ENCODE measurements around the gene TEFM. TPM values are rescaled to one million over a fixed set of nuclear protein-coding genes. Genes with fewer than 3 reads are reported as not detected.
"Not testable (repeated sequence)": the region's sequence is repeated elsewhere in the genome, so short reads cannot be mapped to it uniquely, and the experiment has no call there.

Gene TEFM
- polyA plus RNA-seq, 3 donors: 18.1 to 28.0 (median 27.4) TPM

GRCh38 chr17:30924341-30924740 is 18.3 kb upstream of the TEFM start:
- DNase-seq: no peak

GRCh38 chr17:30922235-30923030 is 16.4 kb upstream of the TEFM start:
- no peak for DNase-seq

- no peak for DNase-seq
These were observed 15.6 kb upstream of the TEFM start, which contains the start of gene ADAP2 for GRCh38 chr17:30921544-30922196. ADAP2 (plus strand) TSS chr17:30921945; CDS start chr17:30922015, 70 bp downstream.

- DNase-seq: no peak
These were observed 14.9 kb upstream of the TEFM start for GRCh38 chr17:30920683-30921543.

- DNase-seq: no peak
These were observed 14.2 kb upstream of the TEFM start for GRCh38 chr17:30920282-30920681.

GRCh38 chr17:30917050-30917449 is 11.0 kb upstream of the TEFM start:
- DNase-seq: no peak

GRCh38 chr17:30915833-30916611 is 10.0 kb upstream of the TEFM start:
- no peak for DNase-seq

GRCh38 chr17:30913955-30914354 is 7.9 kb upstream of the TEFM start:
- no peak for DNase-seq

- DNase-seq: not testable (repeated sequence)
These were observed 4.1 kb upstream of the TEFM start for GRCh38 chr17:30910151-30910550.

GRCh38 chr17:30908717-30909420 is 2.8 kb upstream of the TEFM start:
- DNase-seq: no peak

- DNase-seq: no peak
These were observed 317 bp downstream of the TEFM start for GRCh38 chr17:30905742-30906100.

GRCh38 chr17:30897311-30897710 is 8.7 kb downstream of the TEFM start:
- no peak for DNase-seq

GRCh38 chr17:30894236-30894635 is 11.8 kb downstream of the TEFM start:
- DNase-seq: no peak

GRCh38 chr17:30886187-30886586 is 19.9 kb downstream of the TEFM start:
- no peak for DNase-seq

- no peak for DNase-seq
These were observed 37.0 kb downstream of the TEFM start for GRCh38 chr17:30869005-30869404.

- no peak for DNase-seq
These were observed 41.4 kb downstream of the TEFM start for GRCh38 chr17:30864636-30865035.

- no peak for DNase-seq
These were observed 47.3 kb downstream of the TEFM start for GRCh38 chr17:30858556-30859250.

GRCh38 chr17:30854146-30854545 is 51.9 kb downstream of the TEFM start:
- no peak for DNase-seq

All from renal pelvis (tissue), 4 donors.